GM21723 (cell line): ENCODE data around the gene MYEOV.

Experiments
- ATAC-seq: cut with Tn5 transposase; IDR thresholded peaks from one replicate; pipeline ENCODE4 v1.9.1; 2021; ENCODE audit warnings: mild to moderate bottlenecking, moderate library complexity; ENCODE audit not compliant: unreplicated experiment

The MYEOV gene

DNA sequence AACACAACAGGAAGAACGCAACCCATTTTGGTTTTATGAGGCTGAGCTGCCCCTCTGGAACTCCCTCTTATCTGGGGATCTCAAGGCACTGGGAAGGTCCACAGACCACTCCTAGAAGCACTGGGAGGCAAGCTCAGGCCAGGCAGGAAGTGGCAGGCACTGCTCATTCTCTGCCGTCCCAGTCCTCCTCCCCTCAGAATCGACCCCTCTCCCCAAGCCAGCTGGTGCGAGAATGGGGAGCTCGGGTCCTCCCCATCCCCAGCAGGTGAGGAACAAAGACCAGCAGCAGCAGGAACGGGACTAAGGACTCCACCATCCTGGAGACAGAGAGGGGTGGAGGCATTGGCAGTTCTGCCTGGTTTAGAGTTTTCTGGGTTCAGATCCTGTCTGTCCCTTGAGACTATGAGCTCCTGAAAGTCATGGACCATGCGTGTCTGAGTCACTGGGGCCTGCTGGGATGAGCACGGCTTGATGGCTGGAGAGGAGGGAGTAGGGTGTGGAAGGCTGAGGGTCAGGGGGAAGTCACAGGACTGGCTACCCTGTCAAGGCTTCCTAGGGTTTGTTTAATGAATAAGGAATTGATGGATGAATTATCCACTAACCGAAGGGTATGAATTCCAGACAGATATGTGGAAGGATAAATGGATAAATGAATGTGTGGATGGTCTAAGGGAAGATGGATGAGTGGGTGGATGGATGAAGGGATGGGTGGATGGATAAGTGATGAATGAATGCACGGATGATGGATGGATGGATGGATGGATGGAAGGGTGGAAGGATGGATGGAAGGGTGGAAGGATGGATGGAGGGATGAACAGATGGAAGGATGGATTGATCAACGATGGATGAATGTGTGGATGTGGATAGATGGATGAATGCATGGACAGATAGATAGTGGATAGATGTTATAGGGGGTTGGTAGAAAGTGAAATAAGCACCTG lies 6.4 kb downstream of the MYEOV start:
- ATAC-seq: no peak

DNA sequence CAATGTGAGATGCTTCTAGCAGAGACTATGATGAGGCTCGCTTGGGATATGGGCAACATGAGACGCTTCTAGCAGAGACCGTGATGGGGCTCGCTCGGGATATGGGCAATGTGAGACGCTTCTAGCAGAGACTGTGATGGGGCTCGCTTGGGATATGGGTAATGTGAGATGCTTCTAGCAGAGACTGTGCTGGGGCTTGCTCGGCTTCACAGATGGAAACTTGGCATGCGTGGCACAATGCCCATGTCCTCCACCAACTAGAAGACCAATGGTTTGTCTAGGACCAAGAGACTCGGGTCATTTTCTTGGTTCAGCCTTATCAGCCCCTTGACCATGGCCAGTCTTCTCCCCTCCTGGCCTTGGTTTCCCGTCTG lies 7.1 kb downstream of the MYEOV start:
- no peak for ATAC-seq

DNA sequence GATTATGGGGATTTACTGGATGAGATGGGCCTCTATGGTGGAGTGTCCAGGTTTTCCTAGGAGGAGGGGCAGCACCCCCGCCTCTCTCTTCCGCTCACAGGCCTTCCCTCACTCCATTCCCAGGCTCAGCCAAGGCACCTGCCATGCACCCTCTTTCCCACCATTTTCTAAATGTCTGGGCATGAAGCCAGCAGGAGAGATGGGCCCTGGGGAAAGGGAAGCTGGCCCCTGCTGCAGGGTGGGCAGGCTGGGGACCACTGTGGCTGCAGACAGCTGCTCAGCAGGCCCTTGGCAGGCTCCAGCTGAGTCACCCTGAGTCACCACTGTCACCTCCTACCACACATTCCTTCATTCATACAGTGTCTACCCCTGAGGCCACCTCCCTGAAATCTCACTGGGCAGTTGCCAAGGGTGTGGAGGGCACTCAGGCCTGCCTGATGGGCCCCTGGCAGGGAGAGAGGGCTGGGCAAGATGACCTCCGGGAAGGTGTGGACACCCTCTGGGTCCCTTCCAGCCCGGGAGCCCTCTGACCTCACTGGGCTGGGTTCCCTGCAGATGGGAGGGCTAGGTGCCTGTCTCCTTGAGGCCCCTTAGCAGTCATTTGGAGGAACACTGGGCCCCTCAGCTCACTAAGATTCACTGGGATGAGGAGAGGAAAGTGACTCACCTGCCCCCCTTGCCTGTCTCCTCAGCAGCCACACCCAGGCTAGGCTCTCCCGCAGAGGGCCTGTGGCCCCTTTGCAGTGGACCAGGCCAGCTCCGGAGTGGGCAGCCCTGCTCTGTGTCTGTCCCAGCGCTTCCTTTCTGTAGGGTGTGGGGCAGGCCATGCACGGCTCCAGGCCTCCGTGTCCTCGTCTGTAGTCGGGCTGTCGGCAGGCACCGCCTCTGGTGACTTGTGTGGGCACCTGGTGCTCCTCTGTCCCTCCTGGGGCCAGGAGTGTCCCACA lies 7.8 kb downstream of the MYEOV start:
- ATAC-seq: no peak

DNA sequence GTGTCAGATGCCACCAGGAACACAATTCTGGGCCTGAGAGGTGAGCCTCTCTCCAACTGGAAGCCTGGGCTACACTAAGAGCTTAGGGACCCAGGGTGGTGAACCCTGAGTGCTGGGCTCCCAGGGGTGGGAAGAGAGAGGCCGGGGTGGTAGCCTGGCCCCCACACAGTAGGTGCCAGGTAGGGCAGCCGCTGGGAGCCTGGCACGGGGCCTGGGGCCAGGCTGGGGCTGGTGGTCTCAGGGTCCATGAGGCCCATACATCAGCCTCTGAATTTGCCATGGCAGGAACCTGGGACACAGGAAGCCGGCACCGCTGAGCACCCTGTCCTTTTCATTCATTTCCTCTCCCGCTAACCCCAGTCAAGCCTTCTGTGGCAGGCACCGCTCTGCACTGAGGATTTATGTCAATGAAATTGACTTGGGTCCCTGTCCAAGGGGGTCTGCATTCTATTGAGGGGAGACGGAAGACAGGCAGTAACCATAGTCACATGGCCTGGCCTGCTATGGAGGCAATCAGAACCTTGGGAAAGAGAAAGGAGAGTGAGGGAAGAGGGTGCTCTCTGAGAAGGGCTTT lies 8.6 kb downstream of the MYEOV start:
- ATAC-seq: no peak

DNA sequence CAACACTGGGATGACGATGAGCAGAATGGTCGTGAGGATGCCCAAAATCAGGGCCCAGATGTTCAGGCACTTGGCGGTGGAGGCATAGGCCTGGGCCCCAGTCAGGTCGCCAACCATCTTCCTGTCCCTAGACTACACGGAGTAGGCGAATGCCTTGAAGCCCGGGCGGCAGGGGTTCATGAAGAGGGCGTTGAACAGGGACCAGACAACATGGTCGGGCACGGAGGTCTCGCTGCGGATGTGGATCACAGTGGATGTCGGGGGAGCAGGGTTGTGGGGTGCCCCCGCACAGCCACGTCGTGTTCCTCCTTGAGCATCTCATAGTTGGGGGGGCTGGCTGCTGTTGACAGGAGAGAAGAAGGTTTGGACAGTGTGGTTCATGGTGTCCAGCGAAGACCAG lies 9.5 kb downstream of the MYEOV start:
- no peak for ATAC-seq

DNA sequence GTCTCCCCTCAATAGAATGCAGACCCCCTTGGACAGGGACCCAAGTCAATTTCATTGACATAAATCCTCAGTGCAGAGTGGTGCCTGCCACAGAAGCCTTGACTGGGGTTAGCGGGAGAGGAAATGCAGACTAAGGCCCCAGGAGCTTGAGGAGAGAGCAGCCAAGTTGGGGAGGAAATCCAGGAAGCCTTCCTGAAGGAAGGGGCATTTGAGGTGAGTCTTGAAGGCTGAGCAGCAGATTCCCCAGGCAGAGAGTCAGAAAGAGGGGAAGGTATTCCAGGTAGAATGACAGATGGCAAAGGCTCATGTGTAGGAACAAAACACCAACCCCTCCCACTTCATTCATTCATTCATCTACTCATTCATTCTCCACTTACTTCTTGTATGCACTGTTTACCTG lies 10.3 kb downstream of the MYEOV start:
- ATAC-seq: no peak

DNA sequence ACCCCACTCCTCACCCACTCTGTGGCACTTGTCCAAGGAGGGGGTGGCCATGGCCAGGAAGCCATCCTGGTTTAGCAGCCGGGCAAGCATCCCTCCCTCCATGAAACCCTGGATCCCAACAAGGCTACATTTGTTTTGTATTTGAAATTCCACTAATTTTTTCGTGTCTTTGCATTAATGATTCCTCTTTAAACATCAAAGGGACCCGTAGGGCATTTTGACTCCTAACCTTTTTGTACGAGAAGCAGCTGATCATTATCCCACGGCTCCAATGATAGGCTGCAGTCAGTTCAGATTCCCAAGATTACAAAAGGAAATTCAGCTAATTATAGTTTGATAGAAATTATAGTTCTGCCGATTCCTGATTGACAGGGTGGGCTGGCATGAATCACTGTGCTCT lies 10.7 kb downstream of the MYEOV start:
- ATAC-seq: no peak

DNA sequence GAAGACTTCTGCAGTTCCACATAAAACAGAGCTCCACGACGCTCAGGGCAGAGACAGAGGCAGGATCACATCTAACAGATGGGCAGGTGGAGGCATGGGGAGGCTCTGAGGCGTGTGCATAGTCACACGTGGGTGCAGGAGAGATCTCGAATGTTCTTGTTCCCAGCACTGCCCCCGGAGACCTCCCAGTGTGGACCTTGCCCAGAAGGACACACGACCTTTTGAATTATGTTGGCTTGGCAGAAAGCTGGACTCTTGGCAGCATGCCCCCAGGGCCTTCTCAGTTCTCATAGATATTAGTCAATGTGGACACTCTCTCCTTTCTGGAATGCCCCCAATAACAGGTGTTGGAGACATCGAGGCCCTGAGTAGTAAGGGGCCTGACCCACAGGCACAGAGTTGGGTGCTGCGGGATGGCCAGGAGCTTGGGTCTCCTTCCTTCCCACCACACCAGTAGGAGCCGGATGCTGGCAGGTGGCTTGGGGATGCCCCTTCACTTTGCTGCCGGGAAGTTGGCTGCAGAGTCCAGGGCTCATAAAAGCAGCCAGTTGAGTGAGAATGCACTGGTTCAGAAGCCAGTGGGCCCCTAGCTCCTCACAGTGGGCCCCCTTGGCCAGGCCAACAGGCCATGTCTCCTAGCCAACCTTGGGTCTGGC lies 12.1 kb downstream of the MYEOV start:
- no peak for ATAC-seq

DNA sequence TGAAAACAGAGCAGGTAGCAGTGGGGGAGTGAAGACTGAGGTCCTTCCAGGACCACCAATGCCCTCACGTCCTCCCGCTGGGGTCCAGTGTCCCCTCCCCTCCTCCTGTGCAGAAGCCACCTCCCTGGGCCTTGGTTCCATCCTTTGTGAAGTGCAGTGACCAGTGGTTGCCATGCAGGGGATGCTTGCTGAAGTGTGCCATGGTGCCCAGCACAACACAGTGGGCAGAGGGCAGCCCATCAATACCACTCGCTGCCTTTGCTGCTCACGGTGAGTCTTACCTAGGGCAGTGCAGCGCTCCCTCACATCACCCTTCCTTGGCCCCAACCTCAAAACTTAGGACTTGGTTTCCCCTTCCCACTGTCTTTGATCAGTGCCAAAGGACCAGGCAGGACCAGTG lies 12.9 kb downstream of the MYEOV start:
- ATAC-seq: no peak

DNA sequence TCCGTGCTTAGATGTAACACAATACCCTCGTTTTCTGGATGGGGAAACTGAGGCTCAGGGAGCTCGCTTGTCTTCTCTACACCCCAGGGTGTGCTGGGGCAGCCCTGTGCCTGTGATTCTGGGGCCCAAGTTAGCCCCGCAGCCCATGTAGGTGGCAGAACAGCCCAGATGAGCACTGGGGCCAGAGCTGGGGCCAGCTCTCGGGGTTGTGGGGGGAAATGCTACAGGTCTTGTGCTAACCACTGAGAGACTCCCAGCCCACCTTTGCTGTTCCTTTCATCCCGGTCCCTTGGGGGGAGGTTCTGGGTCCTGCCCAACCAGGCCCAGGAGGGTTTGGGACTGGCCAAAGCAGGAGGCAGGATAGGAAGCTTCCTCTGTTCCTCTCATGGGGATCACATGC lies 13.5 kb downstream of the MYEOV start:
- ATAC-seq: no peak

DNA sequence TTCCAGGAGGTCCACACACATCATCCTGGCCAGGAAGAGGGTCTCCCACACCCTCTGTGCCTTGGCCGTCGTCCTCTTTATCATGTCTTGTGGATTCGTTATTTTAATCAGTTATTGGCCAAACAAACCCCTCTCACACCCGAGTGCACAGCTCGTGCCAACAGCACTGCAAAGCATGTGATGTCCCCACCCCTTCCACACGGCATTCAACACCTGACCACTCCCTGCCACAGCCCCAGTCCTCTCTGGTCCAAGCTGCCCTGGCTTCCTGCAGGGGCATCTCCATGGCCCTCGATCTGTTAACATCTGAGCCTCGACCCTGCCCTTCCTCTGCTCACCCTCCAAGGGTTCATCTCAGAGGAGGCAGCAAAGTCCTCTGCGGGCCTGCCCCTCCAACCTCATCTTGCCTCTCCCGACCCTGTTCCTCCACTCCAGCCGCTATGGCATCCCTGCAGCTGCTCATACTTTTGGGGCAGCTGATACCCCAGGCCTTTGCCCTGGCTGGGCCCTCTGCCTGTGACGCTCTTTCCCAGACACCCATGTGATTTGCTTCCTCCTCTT lies 14.0 kb downstream of the MYEOV start:
- ATAC-seq: no peak

DNA sequence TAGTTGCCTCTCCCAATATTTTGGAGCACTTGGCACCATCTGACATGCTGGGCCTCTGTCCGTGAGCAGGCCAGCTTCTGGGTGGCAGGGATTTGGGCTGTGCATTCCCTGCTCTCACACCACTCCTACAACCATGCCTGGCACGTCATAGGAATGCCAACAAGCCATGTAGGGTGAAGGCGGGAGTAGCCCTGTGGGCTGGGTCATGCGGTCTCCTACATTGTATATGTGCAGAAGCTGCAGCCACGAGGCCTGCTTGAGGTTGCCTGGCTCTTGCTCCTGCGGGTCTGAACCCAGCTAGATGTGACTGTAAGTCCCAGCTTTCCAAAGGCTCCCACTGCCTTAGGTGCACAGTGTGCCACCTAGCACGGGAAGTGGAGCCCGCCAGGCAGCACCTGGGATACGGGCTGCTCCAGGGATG lies 14.5 kb downstream of the MYEOV start:
- ATAC-seq: no peak

DNA sequence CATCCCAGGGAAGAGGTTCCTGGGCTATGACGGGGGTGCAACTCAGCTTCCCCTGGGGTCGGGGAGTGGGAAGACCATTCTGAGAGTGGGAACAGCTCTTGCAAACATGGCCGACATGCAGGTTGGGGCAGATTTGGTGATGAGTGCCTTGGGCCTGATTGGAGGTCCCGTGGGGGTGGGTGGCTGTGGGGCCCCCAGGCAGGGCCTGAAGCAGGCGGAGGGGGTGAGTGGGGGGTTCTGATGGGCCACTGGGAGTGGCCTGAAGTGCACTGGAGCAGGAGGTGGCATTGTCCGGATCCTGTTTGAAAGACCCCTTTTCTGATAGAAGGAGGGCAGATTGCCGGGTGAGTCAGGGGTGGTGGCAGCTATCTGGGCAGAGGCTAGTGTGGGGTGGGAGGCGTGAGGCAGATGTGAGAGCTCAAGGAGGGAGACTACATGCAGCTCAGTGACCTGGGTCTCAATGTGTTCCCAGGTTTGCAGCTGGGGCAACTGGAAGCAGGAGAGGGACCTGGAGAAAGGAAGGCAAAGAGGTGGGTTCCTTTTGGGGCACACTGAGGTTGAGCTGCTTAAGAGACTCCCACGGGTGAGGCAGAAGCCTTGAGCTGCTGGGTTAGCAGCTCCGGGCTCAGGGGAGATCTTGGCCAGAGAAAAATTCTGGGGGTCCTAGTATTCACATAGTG lies 15.1 kb downstream of the MYEOV start:
- no peak for ATAC-seq

DNA sequence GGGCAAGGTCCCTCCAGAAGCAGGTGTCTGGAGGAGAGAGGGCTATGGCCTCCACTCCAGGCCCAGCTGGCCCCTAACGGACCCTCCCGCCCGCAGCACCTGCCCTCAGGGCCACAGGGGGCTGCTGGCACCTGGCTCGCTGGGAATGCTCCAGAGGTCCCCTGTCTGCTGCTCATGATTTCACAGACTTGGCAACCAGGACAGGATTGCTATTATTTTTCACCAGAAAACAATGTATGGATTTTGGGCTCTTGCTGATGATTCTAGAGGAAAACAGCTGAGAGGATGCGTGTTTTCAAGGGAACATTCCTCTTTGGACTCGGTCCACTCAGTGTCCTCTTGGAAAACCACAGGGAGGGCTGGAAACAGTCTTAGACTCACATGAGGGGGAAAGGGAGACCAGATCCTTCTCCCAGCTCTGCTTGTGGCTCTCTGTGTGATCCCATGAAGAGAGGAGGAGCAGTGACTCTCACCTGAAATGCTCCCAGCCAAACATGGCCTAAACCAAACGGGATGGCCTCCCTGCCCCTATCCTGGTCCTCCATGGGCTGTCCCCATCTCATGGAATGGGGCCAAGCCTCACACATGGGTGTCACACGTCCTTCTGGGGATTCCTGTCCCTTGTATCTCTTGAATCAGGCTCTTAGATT lies 15.8 kb downstream of the MYEOV start:
- ATAC-seq: no peak

DNA sequence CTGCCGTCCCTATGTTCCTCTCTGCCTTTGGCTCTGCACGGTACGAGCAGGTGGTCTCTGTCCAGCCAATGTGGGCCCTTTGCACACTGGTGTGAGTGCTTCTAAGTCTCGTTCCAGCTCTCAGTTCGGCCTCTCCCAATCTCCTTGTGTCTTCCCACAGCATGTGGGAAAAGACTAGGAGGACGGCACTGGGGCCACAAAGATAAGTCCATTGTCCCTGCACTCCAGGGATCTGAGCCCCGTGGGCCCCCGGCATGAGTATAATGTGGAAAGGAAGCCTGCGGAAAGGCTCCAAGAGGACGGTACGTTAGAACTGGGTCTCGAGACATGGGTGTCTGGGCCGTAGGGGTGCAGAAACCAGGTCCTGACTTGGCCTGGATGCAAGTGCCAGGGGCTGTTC lies 16.4 kb downstream of the MYEOV start:
- ATAC-seq: no peak

DNA sequence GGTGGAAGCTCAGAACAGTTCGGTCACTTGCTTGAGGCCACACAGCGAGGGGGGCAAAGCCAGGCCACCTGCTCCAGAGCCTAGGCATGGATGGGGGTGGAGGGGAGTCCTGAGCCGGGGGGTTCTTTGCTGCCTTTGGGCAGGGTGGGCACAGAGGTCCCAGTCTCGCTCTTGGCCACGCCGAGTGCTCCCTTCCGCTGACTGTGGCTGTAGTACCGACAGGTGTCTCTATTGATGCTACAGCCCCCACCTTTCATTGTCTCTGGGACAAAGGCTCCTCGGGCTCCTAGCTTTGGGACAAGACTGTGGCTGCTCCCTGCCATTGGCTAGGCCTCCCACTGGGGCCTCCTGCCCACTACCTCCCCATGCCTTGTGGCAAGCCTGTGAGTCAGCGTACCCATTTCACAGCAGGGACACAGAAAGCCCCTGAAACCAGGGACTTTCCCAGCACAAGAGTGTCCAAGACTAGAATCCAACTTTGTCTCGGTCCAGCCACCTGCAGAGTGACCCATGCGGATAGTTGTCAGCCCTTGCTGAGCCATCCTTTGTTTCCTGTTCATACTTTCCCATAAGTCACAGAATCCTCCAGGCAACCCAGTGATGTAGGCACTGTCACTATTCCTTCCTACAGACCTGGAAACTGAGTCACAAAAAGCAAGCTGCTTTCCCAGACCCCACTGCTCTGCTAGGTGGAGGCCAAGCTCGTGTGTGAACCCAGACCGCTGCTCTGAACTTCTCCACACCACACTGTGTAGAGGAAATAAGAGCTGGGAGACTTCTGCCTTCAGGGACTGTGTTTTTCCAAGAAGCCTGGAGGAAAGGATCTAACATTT lies 17.2 kb downstream of the MYEOV start:
- ATAC-seq: no peak

DNA sequence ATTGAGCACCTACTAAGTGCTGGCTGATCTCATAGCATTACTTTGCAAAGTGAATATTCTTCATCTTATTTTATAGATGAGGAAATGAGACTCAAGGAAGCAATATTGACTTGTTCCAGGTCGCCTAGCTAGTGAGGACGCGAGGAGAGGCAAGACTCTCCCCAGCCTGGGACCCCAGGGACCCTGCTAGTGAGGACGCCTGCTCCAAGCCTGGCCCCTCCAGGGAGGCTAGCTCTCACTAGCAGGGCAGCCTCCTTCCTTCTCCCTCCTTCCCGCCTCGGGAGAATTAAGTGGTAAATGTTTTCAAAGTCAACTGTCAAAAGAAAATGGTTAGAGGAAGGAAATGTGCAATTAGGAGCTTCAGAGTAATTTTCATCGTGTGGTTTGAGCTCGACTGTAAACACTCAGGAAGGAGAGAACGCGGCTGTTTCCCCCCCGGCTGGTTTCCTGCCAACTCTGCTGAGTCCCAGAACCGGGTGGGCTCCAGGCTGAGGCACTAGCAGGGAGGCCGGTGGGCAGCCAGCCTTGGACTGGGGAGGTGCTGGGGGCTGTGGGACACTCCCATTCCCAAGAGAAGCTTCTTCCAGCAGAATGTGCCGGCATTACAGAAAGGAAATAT lies 17.9 kb downstream of the MYEOV start:
- ATAC-seq: no peak
